SU-DHL-6 (cell line): Measurements from ENCODE around the gene HYLS1.

Experiments
- H2AFZ ChIP-seq: fragments of 200-600 bp; sonication (generic); 2 replicates; pipeline ENCODE4 v1.6.1; 2014; ENCODE audit warnings: low read depth, mild to moderate bottlenecking, moderate library complexity, mixed read lengths, antibody characterized with exemption, low read length; ENCODE audit not compliant: severe bottlenecking
- H3F3A ChIP-seq: fragments of 200-600 bp; shearing (Covaris generic); 2 replicates; pipeline ENCODE4 v1.6.0; 2016; ENCODE audit warnings: antibody characterized with exemption, mild to moderate bottlenecking; ENCODE audit not compliant: insufficient read depth
- H3K27ac ChIP-seq: fragments of 200-600 bp; sonication (generic); 2 replicates; pipeline ENCODE4 v1.5.1; 2016; ENCODE audit warnings: low read depth, mild to moderate bottlenecking, low read length, moderate library complexity, mixed read lengths
- H3K27me3 ChIP-seq: fragments of 200-600 bp; sonication (generic), shearing (Covaris generic); 2 replicates; pipeline ENCODE4 v1.6.0; 2014; ENCODE audit warnings: mild to moderate bottlenecking, low read length
- H3K36me3 ChIP-seq: fragments of 200-600 bp; sonication (generic); 2 replicates; pipeline ENCODE4 v1.6.1; 2014; ENCODE audit warnings: mild to moderate bottlenecking, low read length, mixed read lengths
- H3K4me2 ChIP-seq: fragments of 300-600, 200-600 bp; shearing (Covaris generic), sonication (generic); 2 replicates; pipeline ENCODE4 v1.6.0; 2014; ENCODE audit warnings: low read length, low read depth, mild to moderate bottlenecking; ENCODE audit not compliant: poor library complexity, severe bottlenecking
- H3K4me3 ChIP-seq: fragments of 200-600 bp; sonication (generic); 2 replicates; pipeline ENCODE4 v1.5.1; 2014; ENCODE audit warnings: antibody characterized with exemption, low read length, mild to moderate bottlenecking, mixed read lengths; ENCODE audit not compliant: insufficient read depth, poor library complexity, severe bottlenecking
- H3K79me2 ChIP-seq: fragments of 200-600 bp; sonication (generic); 2 replicates; pipeline ENCODE4 v1.6.1; 2014; ENCODE audit warnings: mild to moderate bottlenecking, low read length, moderate library complexity; ENCODE audit not compliant: insufficient read depth
- H3K9ac ChIP-seq: fragments of 200-600 bp; sonication (generic); 2 replicates; pipeline ENCODE4 v1.7.0; 2014; ENCODE audit warnings: mild to moderate bottlenecking, low read length
- H3K9me2 ChIP-seq: fragments of 200-600 bp; sonication (generic); replicated peaks from 2 replicates; pipeline ENCODE4 v1.6.1; 2014; ENCODE audit warnings: low read length; ENCODE audit not compliant: insufficient read depth
- H3K9me3 ChIP-seq: fragments of 200-600 bp; sonication (generic); 2 replicates; pipeline ENCODE4 v1.6.1; 2014; ENCODE audit warnings: low read length, mixed read lengths; ENCODE audit not compliant: insufficient read depth
- H4K20me1 ChIP-seq: fragments of 200-600 bp; sonication (generic); 2 replicates; pipeline ENCODE4 v1.6.1; 2014; ENCODE audit warnings: low read depth, mild to moderate bottlenecking, antibody characterized with exemption, low read length, moderate library complexity, mixed read lengths
- EZH2phosphoT487 ChIP-seq: fragments of 200-600 bp; sonication (generic), shearing (Covaris generic); conservative IDR thresholded peaks from 2 replicates; pipeline ENCODE4 v1.6.1; 2018; ENCODE audit warnings: mild to moderate bottlenecking, antibody characterized with exemption, low read length, moderate library complexity, mixed read lengths
- TF ChIP-seq, protein P1 (sequence below): fragments of 200-600 bp; sonication (generic); IDR thresholded peaks from one replicate; pipeline ENCODE4 v1.5.1; 2017; ENCODE audit warnings: antibody characterized with exemption, mild to moderate bottlenecking, low read length, moderate library complexity; ENCODE audit not compliant: insufficient read depth, poor library complexity, severe bottlenecking

HYLS1 gene

GRCh38 chr11:125946712-125947418 lies 59.4 kb downstream of the HYLS1 start:
- Histone ChIP-seq H3K27me3 (no peaks in the 10 kb centered on the region), H3K4me2 (no peak overlapping the region), H3K4me3 (no peak overlapping the region), H3K9me3 (no peaks in the 10 kb centered on the region), H3K9ac (no peak overlapping the region), H4K20me1 (no peaks in the 10 kb centered on the region), H2AFZ (no peak overlapping the region), H3K79me2 (no peaks in the 10 kb centered on the region), H3K9me2 (no peaks in the 10 kb centered on the region), H3K36me3 (no peaks in the 10 kb centered on the region), H3F3A (no peaks in the 10 kb centered on the region), H3K27ac (no peak overlapping the region)
- TF ChIP-seq EZH2phosphoT487, result no peak
- TF ChIP-seq, protein P1, sequence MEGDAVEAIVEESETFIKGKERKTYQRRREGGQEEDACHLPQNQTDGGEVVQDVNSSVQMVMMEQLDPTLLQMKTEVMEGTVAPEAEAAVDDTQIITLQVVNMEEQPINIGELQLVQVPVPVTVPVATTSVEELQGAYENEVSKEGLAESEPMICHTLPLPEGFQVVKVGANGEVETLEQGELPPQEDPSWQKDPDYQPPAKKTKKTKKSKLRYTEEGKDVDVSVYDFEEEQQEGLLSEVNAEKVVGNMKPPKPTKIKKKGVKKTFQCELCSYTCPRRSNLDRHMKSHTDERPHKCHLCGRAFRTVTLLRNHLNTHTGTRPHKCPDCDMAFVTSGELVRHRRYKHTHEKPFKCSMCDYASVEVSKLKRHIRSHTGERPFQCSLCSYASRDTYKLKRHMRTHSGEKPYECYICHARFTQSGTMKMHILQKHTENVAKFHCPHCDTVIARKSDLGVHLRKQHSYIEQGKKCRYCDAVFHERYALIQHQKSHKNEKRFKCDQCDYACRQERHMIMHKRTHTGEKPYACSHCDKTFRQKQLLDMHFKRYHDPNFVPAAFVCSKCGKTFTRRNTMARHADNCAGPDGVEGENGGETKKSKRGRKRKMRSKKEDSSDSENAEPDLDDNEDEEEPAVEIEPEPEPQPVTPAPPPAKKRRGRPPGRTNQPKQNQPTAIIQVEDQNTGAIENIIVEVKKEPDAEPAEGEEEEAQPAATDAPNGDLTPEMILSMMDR, result no peak

- no peaks in the 10 kb centered on the region for H4K20me1 ChIP-seq
- no peak overlapping the region for H3K9ac ChIP-seq
- no peaks in the 10 kb centered on the region for H3F3A ChIP-seq
- no peak overlapping the region for H3K27ac ChIP-seq
- no peak overlapping the region for H3K4me2 ChIP-seq
- no peak overlapping the region for H2AFZ ChIP-seq
- H3K9me3 ChIP-seq, result no peaks in the 10 kb centered on the region
- H3K27me3 ChIP-seq, result no peaks in the 10 kb centered on the region
- H3K36me3 ChIP-seq, result no peaks in the 10 kb centered on the region
- no peak for TF ChIP-seq EZH2phosphoT487
- TF ChIP-seq, protein P1, result no peak
- H3K79me2 ChIP-seq, result no peaks in the 10 kb centered on the region
- no peak overlapping the region for H3K4me3 ChIP-seq
- no peaks in the 10 kb centered on the region for H3K9me2 ChIP-seq
Observed at GRCh38 chr11:125947419-125948277, 60.2 kb downstream of the HYLS1 start.

DNA sequence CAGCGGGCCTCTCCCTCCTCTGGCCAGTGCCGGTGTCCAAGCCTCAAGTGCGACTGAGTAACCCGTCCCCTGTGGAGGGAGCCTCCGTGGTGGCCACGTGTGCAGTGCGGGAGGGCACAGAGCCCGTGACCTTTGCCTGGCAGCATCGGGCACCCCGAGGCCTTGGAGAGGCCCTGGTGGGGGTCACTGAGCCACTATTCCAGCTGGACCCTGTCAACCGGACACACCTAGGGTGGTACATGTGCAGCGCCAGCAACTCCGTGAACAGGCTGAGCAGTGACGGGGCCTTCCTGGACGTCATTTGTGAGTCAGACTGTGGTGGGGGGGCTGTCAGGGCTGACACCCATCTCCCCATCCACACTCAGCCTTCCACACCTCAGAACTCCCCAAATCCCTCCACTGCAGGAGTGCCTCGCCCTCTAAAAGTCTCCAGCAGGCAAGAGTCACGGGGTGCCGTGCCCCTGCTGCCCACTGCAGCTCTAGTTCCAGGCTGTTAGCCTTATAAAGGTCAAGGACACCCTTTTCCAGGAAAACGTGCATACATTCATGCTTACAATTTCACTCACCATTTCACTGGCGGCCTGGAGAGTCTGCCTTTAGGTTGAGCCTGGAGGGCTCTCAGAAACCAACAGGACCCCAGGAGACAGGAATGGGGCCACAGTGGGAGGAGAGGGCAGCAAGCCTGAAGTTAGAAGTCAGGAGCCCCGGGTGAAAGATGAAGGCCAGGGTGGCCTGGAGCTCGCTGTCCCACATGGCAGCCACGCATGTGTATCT lies 61.0 kb downstream of the HYLS1 start:
- Histone ChIP-seq H3K9me2 (no peaks in the 10 kb centered on the region), H2AFZ (no peak overlapping the region), H3K9ac (no peak overlapping the region), H4K20me1 (no peaks in the 10 kb centered on the region), H3K36me3 (no peaks in the 10 kb centered on the region), H3K27me3 (no peaks in the 10 kb centered on the region), H3F3A (no peaks in the 10 kb centered on the region), H3K4me2 (no peak overlapping the region), H3K9me3 (no peaks in the 10 kb centered on the region), H3K79me2 (no peaks in the 10 kb centered on the region), H3K27ac (no peak overlapping the region), H3K4me3 (no peak overlapping the region)
- no peak for TF ChIP-seq EZH2phosphoT487
- TF ChIP-seq, protein P1, result no peak
